Neuronal stem cell (in vitro differentiated cells): ENCODE results near the gene RASSF1.

Source experiments
- DNase-seq: peaks from one replicate; pipeline ENCODE4 v3.0.0-alpha.2; 2013; ENCODE audit warnings: low spot score
- H2AFZ ChIP-seq: one replicate; pipeline ENCODE4 v1.6.1; 2013; ENCODE audit warnings: mild to moderate bottlenecking, low read length, inconsistent platforms
- H2AK5ac ChIP-seq: 2 replicates; pipeline ENCODE4 v1.6.1; 2013; ENCODE audit warnings: low read depth, mild to moderate bottlenecking, inconsistent platforms, low read length, moderate library complexity, mixed read lengths
- H2BK120ac ChIP-seq: 2 replicates; pipeline ENCODE4 v1.6.1; 2013; ENCODE audit warnings: low read depth, mild to moderate bottlenecking, inconsistent platforms, low read length, moderate library complexity, mixed read lengths
- H2BK12ac ChIP-seq: one replicate; pipeline ENCODE4 v1.6.1; 2013; ENCODE audit warnings: low read length, inconsistent platforms
- H2BK15ac ChIP-seq: 2 replicates; pipeline ENCODE4 v1.6.1; 2013; ENCODE audit warnings: mild to moderate bottlenecking, low read length, inconsistent platforms, mixed read lengths
- H2BK5ac ChIP-seq: one replicate; pipeline ENCODE4 v1.6.1; 2013; ENCODE audit warnings: inconsistent platforms, mild to moderate bottlenecking, low read length, moderate library complexity
- H3K14ac ChIP-seq: one replicate; pipeline ENCODE4 v1.6.1; 2013; ENCODE audit warnings: low read length, inconsistent platforms
- H3K18ac ChIP-seq: 2 replicates; pipeline ENCODE4 v1.6.1; 2013; ENCODE audit warnings: low read length, inconsistent platforms
- H3K23ac ChIP-seq: 2 replicates; pipeline ENCODE4 v1.6.1; 2013; ENCODE audit warnings: low read depth, mild to moderate bottlenecking, mixed read lengths, low read length, inconsistent platforms; ENCODE audit not compliant: poor library complexity
- H3K27ac ChIP-seq: replicated peaks from 3 replicates; pipeline ENCODE4 v1.5.1; 2013; ENCODE audit warnings: low read length, inconsistent platforms
- H3K27me3 ChIP-seq, 3 experiments: 2 replicates each; pipeline ENCODE4 v1.6.1; 2013; ENCODE audit warnings: low read length in 3 of 3, mild to moderate bottlenecking in 2 of 3, inconsistent platforms in 1 of 3, low read depth in 1 of 3, mixed read lengths in 1 of 3, moderate library complexity in 1 of 3; ENCODE audit not compliant: control insufficient read depth in 3 of 3, insufficient read depth in 3 of 3
- H3K36me3 ChIP-seq, 2 donors: replicated peaks in 1 of 2; 2 replicates each; pipeline ENCODE4 v1.6.1; 2013; ENCODE audit warnings: low read length in 2 of 2; ENCODE audit not compliant: control insufficient read depth in 2 of 2, insufficient read depth in 2 of 2
- H3K4ac ChIP-seq: 2 replicates; pipeline ENCODE4 v1.6.1; 2013; ENCODE audit warnings: inconsistent platforms, mild to moderate bottlenecking, low read length, moderate library complexity
- H3K4me1 ChIP-seq, 2 donors: 1 replicate in 1 of 2; 2 replicates in 1 of 2; pipeline ENCODE4 v1.6.1; 2013; ENCODE audit warnings: low read length in 2 of 2, low read depth in 1 of 2; ENCODE audit not compliant: control insufficient read depth in 2 of 2, insufficient read depth in 1 of 2
- H3K4me2 ChIP-seq: one replicate; pipeline ENCODE4 v1.6.1; 2013; ENCODE audit warnings: mild to moderate bottlenecking, low read length, inconsistent platforms; ENCODE audit not compliant: insufficient read depth, poor library complexity, severe bottlenecking
- H3K4me3 ChIP-seq, 2 donors: 2 replicates each; pipeline ENCODE4 v1.5.1; 2013; ENCODE audit warnings: low read length in 2 of 2, mild to moderate bottlenecking in 2 of 2, inconsistent platforms in 1 of 2, moderate library complexity in 1 of 2
- H3K79me1 ChIP-seq: one replicate; pipeline ENCODE4 v1.6.1; 2013; ENCODE audit warnings: low read depth, mild to moderate bottlenecking, inconsistent platforms, low read length, moderate library complexity
- H3K9ac ChIP-seq: one replicate; pipeline ENCODE4 v1.6.1; 2013; ENCODE audit warnings: mild to moderate bottlenecking, low read depth, low read length, inconsistent platforms; ENCODE audit not compliant: poor library complexity
- H3K9me3 ChIP-seq, 2 donors: replicated peaks in 1 of 2; 2 replicates each; pipeline versions ENCODE3 to v1.6.1; 2013; ENCODE audit warnings: low read length in 2 of 2, mild to moderate bottlenecking in 2 of 2, inconsistent platforms in 1 of 2, low read depth in 1 of 2, mixed read lengths in 1 of 2, moderate library complexity in 1 of 2; ENCODE audit not compliant: control insufficient read depth in 2 of 2, insufficient read depth in 1 of 2
- H4K8ac ChIP-seq: one replicate; pipeline ENCODE4 v1.6.1; 2013; ENCODE audit warnings: low read depth, mild to moderate bottlenecking, inconsistent platforms, low read length, moderate library complexity
- H4K91ac ChIP-seq: one replicate; pipeline ENCODE4 v1.6.1; 2013; ENCODE audit warnings: low read length, low read depth, mild to moderate bottlenecking, inconsistent platforms; ENCODE audit not compliant: poor library complexity
- WGBS, 2 donors: extraction: QIAGEN DNeasy Blood & Tissue Kit; methylation state at CpG; one replicate each; pipeline ENCODE4 v1.1.7; 2013; ENCODE audit warnings: missing lambda C conversion rate in 2 of 2, mixed read lengths in 1 of 2; ENCODE audit not compliant: insufficient read length in 2 of 2, insufficient replicate concordance in 1 of 2; ENCODE audit errors: extremely low coverage in 2 of 2; 5-methylcytosine and 5-hydroxymethylcytosine counted together

Gene RASSF1

GRCh38 chr3:50326182-50326541, 14.5 kb downstream of the RASSF1 start:
- no peak overlapping the region for H2BK12ac ChIP-seq
- no peak overlapping the region for H2BK5ac ChIP-seq
- H3K9ac ChIP-seq = no peak overlapping the region
- peaks cover 10% of the 10 kb centered on the region for H3K79me1 ChIP-seq
- H2AK5ac ChIP-seq = no peak overlapping the region
- no peak overlapping the region for H3K4me2 ChIP-seq
- DNase-seq = no peak
- WGBS, 2 donors = no CpG with 5 or more reads among the region's 8 CpGs
- no peaks in the 10 kb centered on the region for H3K9me3 ChIP-seq
- H4K91ac ChIP-seq = no peak overlapping the region
- peaks cover 29 to 51% of the 10 kb centered on the region in 2 donors for H3K36me3 ChIP-seq
- no peak overlapping the region for H2AFZ ChIP-seq
- no peak overlapping the region for H3K4ac ChIP-seq
- peaks cover 20% of the 10 kb centered on the region in 2 donors for H3K4me1 ChIP-seq
- H4K8ac ChIP-seq = no peak overlapping the region
- H2BK120ac ChIP-seq = no peak overlapping the region
- no peak overlapping the region for H3K4me3 ChIP-seq
- no peak overlapping the region for H3K27ac ChIP-seq
- no peak overlapping the region for H3K23ac ChIP-seq
- H2BK15ac ChIP-seq = no peak overlapping the region
- no peaks in the 10 kb centered on the region for H3K27me3 ChIP-seq
- no peak overlapping the region for H3K14ac ChIP-seq
- H3K18ac ChIP-seq = no peak overlapping the region

- Histone ChIP-seq H3K9ac (no peak overlapping the region), H3K4me1 (peaks cover 20 to 21% of the 10 kb centered on the region in 2 donors), H3K27ac (no peak overlapping the region), H2AK5ac (no peak overlapping the region), H3K4me3 (no peak overlapping the region), H2AFZ (no peak overlapping the region), H4K8ac (no peak overlapping the region), H3K36me3 (peaks cover 24 to 46% of the 10 kb centered on the region in 2 donors), H3K4me2 (no peak overlapping the region), H3K27me3 (no peaks in the 10 kb centered on the region), H3K23ac (no peak overlapping the region), H3K9me3 (no peaks in the 10 kb centered on the region), H2BK5ac (no peak overlapping the region), H3K18ac (no peak overlapping the region), H2BK15ac (no peak overlapping the region), H4K91ac (no peak overlapping the region), H3K14ac (no peak overlapping the region), H3K79me1 (peaks cover 10% of the 10 kb centered on the region), H3K4ac (no peak overlapping the region), H2BK120ac (no peak overlapping the region), H2BK12ac (no peak overlapping the region)
- WGBS, 2 donors = no CpG with 5 or more reads among the region's 11 CpGs
- DNase-seq = no peak
Measured at GRCh38 chr3:50325497-50326181, 15.0 kb downstream of the RASSF1 start.

- no peak overlapping the region for H3K27ac ChIP-seq
- no peak overlapping the region for H2AFZ ChIP-seq
- no peak for DNase-seq
- peaks cover 15% of the 10 kb centered on the region for H3K79me1 ChIP-seq
- no peak overlapping the region for H2AK5ac ChIP-seq
- no peak overlapping the region for H2BK120ac ChIP-seq
- H4K8ac ChIP-seq = no peak overlapping the region
- no peak overlapping the region for H3K14ac ChIP-seq
- no CpG with 5 or more reads among the region's 2 CpGs for WGBS, 2 donors
- no peak overlapping the region for H3K18ac ChIP-seq
- no peak overlapping the region for H3K23ac ChIP-seq
- H2BK12ac ChIP-seq = no peak overlapping the region
- H3K36me3 ChIP-seq = peaks cover 20 to 42% of the 10 kb centered on the region in 2 donors
- no peak overlapping the region for H2BK5ac ChIP-seq
- H3K4me1 ChIP-seq = peaks cover 25 to 26% of the 10 kb centered on the region in 2 donors
- no peaks in the 10 kb centered on the region for H3K27me3 ChIP-seq
- H3K9ac ChIP-seq = no peak overlapping the region
- H3K4me3 ChIP-seq = no peak overlapping the region
- H2BK15ac ChIP-seq = no peak overlapping the region
- H4K91ac ChIP-seq = no peak overlapping the region
- H3K9me3 ChIP-seq = no peaks in the 10 kb centered on the region
- H3K4me2 ChIP-seq = no peak overlapping the region
- H3K4ac ChIP-seq = no peak overlapping the region
Measured at GRCh38 chr3:50325113-50325480, 15.5 kb downstream of the RASSF1 start.

- no peak for DNase-seq
- no peak overlapping the region for H3K27ac ChIP-seq
Measured at GRCh38 chr3:50324351-50325112, 16.1 kb downstream of the RASSF1 start.

More at GRCh38 chr3:50324351-50325112, 16.1 kb downstream of the RASSF1 start:
- no peak overlapping the region for H3K14ac ChIP-seq
- H2AK5ac ChIP-seq = peak overlapping the region; percentile 38
- no peak overlapping the region for H2BK15ac ChIP-seq
- peak overlapping the region in 1 of 2 donors; percentile 0 for H3K4me3 ChIP-seq
- H4K8ac ChIP-seq = no peak overlapping the region
- H4K91ac ChIP-seq = peak overlapping the region; percentile 28
- H3K79me1 ChIP-seq = peaks cover 17% of the 10 kb centered on the region
- H2BK12ac ChIP-seq = no peak overlapping the region
- H3K27me3 ChIP-seq = no peaks in the 10 kb centered on the region
- H3K4ac ChIP-seq = no peak overlapping the region
- H3K18ac ChIP-seq = peak overlapping the region; percentile 25
- no peak overlapping the region for H3K4me2 ChIP-seq
- H2BK120ac ChIP-seq = no peak overlapping the region
- H2BK5ac ChIP-seq = no peak overlapping the region
- no peak overlapping the region for H2AFZ ChIP-seq
- WGBS, 2 donors = no CpG with 5 or more reads among the region's 4 CpGs
- peaks cover 28 to 32% of the 10 kb centered on the region in 2 donors for H3K4me1 ChIP-seq
- H3K23ac ChIP-seq = no peak overlapping the region
- no peaks in the 10 kb centered on the region for H3K9me3 ChIP-seq
- no peak overlapping the region for H3K9ac ChIP-seq
- peaks cover 17 to 42% of the 10 kb centered on the region in 2 donors for H3K36me3 ChIP-seq
